T-helper 1 cell treated with Interleukin-12 subunit alpha and Interleukin-12 subunit beta and Interleukin-4 antibody, amounts not matched to agents 30 μg/mL and 1 μg/mL, for 36 hours (primary cell): Measurements from ENCODE around the gene CACNA1C.

ENCODE experiments used
- H3K27ac Mint-ChIP-seq: one replicate; pipeline ENCODE4 v1.8.0; 2021; ENCODE audit warnings: mild to moderate bottlenecking, mixed read lengths
- H3K27me3 Mint-ChIP-seq: one replicate; pipeline ENCODE4 v1.8.0; 2021; ENCODE audit warnings: low read depth, mixed read lengths
- H3K36me3 Mint-ChIP-seq: one replicate; pipeline ENCODE4 v1.8.0; 2021; ENCODE audit warnings: low read depth, mixed read lengths
- H3K4me1 Mint-ChIP-seq: one replicate; pipeline ENCODE4 v1.8.0; 2021; ENCODE audit warnings: low read depth, mixed read lengths
- H3K4me3 Mint-ChIP-seq: one replicate; pipeline ENCODE4 v1.8.0; 2021; ENCODE audit warnings: mild to moderate bottlenecking, moderate library complexity, mixed read lengths
- H3K9me3 Mint-ChIP-seq: one replicate; pipeline ENCODE4 v1.8.0; 2021; ENCODE audit warnings: mixed read lengths

The CACNA1C gene

DNA sequence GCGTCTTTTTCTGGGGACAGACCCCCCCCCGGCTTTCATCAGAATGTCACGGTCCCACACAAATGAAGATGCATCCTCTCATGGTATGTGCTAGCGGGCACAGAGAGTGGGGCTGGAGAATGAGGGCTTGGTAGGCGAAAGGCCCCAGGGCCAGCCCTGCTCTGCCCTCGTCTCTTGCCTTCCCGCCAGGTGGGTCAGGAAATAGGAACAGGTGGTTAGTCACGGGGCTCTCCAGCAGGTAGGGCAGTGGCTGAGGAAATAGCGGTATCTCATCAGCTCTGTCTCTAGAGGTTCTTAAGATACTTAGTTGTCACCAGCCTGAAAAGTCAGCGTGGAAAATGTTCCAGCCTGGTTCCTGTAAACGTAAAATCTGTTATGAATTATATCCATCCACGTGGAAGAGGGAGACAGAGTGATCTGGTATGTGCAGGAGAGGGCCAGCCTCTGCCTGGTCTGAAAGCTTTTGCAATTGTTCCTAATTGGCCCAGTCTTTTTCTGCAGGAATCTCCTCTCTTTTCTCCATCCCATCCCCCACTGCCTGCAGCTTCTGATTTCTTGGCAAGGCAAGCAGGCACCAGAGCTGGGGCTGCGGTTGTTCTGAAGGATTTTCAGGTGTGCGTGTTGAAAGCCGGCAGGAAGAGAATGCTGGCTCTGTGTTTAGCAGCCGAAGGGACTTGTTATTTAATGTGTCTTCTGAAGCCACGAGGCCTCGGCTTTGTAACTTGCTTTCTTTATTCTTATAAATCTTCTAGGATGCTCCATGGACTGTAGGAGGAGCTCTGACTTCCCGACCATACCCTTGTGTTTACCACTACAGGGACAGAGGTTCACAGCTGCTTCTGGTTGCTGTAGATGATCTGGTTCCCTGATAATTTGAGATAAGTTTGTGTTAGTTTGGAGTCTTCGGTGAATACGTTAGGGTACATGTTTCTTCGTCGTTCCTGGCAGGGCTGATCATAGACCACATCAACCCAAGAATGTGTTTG is 131.1 kb downstream of the CACNA1C start:
- H3K27me3 Mint-ChIP-seq: peaks cover 4% of the 10 kb centered on the region
- no peaks in the 10 kb centered on the region for H3K9me3 Mint-ChIP-seq
- H3K27ac Mint-ChIP-seq: no peak overlapping the region
- H3K4me3 Mint-ChIP-seq: no peak overlapping the region
- peaks cover 2% of the 10 kb centered on the region for H3K4me1 Mint-ChIP-seq
- H3K36me3 Mint-ChIP-seq: no peaks in the 10 kb centered on the region

DNA sequence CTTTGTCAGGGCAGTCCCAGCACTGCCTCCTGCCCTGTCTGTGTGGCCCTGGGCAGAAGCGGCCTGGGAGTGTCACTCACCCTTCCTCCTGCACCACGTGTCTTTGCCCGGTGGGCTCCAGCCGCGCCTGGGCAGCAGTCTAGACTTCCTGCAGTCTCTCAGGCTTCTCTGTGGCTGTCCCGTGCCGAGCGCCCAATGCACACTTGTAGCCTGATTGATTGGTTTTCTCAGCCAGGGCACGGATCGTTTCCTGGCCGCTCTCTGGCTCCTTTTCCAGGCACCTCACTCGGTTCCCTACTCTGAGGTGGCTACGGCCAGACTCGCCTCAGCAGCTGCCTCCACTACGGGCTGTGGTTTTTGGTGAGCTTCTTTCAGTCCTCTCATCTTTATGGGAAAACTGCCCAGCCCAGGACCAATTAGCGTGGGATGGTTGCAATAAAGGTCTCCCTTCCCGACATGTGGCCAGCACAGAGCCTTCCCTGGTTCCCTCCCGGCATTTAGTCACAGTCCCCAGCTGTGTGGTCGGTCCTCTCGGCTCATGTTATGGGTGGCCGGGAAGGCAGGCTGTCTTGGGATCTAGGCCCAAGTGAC is 133.1 kb downstream of the CACNA1C start:
- H3K4me1 Mint-ChIP-seq: peaks cover 2% of the 10 kb centered on the region
- H3K36me3 Mint-ChIP-seq: no peaks in the 10 kb centered on the region
- no peaks in the 10 kb centered on the region for H3K9me3 Mint-ChIP-seq
- no peak overlapping the region for H3K4me3 Mint-ChIP-seq
- H3K27ac Mint-ChIP-seq: no peak overlapping the region
- H3K27me3 Mint-ChIP-seq: peaks cover 4% of the 10 kb centered on the region

DNA sequence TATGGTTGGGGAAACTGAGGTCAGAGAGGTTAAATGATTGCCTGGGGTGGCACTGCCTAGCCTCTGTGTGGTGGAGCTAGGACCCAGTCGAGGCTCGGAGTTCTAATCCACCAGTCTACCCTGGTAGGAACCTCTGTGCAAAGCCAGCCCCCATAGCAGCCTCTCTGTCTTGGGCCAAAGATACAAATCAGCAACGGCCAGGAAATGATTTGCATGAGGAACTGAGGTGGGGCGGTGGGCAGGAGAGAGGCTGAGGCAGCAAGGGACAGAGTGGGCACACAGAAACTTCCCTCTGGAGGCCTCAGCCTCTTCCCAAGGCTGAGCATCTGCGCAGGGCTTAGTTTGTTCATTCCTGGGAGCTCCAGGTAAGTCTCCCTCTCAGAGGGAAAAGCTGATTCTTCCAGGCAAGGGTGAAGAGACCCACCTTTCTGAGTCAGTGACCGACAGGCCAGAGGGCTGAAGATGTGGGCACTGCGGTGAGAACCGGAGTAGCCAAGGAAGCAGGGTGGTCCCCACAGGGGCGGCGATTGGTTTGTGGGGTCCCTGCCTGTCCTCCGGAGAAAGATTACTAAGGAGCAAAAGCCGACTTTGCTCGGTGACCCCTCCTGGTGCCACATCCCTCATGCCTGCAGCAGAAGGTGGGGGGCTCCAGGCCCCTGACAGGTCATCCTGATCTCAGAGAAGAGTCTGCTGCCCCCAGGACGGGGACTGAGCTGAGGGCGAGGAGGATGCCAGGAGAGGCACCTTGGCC is 134.6 kb downstream of the CACNA1C start:
- Mint-ChIP-seq H3K4me3 (no peak overlapping the region), H3K9me3 (no peaks in the 10 kb centered on the region), H3K27ac (no peak overlapping the region), H3K36me3 (no peaks in the 10 kb centered on the region), H3K27me3 (peaks cover 4% of the 10 kb centered on the region), H3K4me1 (peaks cover 2% of the 10 kb centered on the region)

DNA sequence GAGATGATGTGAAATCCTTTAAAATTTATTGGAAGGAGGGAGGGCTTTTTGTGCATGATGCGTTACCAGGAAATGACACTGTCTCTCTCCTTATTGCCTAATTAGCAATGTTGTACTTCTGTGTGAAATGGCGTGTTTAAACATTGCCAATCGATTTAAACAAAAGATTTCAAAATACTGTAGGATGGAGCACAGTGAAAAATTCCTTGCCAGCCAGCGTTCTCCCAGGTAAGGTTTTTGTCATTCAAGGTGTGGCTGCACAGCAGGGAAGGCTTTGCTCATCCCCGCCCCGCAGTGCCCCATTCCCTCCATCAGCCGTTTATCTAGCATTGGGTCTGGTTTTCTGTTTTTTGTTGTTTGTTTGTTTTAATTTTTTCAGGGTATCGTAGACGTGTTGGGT is 137.3 kb downstream of the CACNA1C start:
- H3K9me3 Mint-ChIP-seq: no peaks in the 10 kb centered on the region
- H3K27ac Mint-ChIP-seq: no peak overlapping the region
- H3K36me3 Mint-ChIP-seq: no peaks in the 10 kb centered on the region
- H3K4me3 Mint-ChIP-seq: no peak overlapping the region
- no peaks in the 10 kb centered on the region for H3K27me3 Mint-ChIP-seq
- H3K4me1 Mint-ChIP-seq: no peaks in the 10 kb centered on the region

DNA sequence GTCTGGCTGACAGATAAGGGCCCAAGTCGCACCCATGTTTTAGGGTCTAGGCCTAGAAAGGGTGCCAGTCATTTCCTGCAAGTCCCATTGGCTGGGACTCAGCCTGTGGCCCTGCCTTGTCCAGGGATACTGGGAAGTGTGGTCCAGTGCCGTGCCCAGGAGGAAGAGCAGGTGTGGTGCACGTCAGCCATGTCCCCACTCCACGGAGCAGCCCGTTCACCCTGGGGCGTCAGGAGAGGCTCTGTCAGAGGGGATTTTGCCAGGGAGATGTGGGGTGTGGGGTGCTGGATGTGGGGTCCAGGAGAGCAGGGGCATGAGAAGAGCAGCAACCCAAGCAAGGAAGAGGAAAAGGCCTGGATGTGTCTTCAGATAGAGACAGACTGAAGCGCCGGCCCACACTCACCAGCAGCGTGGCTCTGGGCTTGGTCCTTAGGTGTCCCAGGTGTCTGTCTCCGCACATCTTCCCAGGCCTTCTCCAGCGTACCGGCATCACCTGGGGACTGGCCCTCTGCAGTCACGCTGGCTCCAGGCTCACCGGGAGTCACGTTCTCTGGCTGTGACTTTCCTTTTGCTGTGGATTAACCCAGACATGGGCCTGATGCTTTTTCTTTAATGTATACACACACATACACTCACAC is 138.2 kb downstream of the CACNA1C start:
- Mint-ChIP-seq H3K4me3 (no peak overlapping the region), H3K27ac (no peak overlapping the region), H3K36me3 (no peaks in the 10 kb centered on the region), H3K9me3 (no peaks in the 10 kb centered on the region), H3K27me3 (peaks cover 7% of the 10 kb centered on the region), H3K4me1 (no peaks in the 10 kb centered on the region)

DNA sequence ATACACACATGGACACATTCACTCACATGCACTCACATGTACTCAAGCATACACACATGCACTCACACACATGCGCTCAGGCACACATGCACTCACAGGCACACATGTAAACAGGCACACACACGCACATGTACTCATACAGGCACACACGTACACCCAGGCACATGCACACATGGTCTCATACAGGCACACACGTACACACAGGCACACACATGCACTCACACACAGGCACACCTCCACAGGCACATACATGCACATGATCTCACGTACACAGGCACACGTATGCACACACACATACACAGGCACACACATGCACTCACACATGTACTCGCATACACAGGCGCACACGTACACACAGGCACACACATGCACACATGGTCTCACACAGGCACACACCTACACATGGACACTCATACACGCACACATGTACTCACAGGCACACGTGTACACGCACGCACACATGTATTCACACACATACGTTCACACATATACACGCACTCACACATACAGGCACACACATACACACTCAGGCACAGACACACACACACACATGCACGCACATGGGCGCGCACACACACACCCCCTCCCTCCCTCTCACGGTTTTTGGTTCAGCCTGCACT is 138.9 kb downstream of the CACNA1C start:
- Mint-ChIP-seq H3K4me1 (no peaks in the 10 kb centered on the region), H3K27me3 (peaks cover 9% of the 10 kb centered on the region), H3K36me3 (no peaks in the 10 kb centered on the region), H3K27ac (no peak overlapping the region), H3K9me3 (no peaks in the 10 kb centered on the region), H3K4me3 (no peak overlapping the region)

DNA sequence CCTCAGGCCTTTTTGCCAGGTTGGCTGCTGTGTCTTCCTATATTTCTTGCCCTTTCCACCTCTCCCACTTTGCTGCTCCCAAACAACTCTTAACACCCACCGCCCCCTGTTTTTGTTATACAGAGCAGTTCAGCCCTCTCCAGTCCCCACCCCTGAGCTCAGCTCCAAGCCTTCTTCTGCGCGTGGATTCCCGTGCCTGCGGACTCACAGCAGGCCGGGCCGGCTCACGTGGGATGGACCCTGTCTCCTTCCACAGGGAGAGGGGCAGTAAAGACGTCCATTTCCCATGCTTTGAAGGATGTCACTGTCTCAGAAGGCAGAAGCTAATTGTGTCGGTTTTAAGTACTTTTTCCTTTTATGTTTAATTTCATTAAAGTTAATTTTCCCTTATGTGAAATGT is 139.4 kb downstream of the CACNA1C start:
- Mint-ChIP-seq H3K4me1 (no peaks in the 10 kb centered on the region), H3K36me3 (no peaks in the 10 kb centered on the region), H3K4me3 (no peak overlapping the region), H3K27ac (no peak overlapping the region), H3K9me3 (no peaks in the 10 kb centered on the region), H3K27me3 (peaks cover 9% of the 10 kb centered on the region)

DNA sequence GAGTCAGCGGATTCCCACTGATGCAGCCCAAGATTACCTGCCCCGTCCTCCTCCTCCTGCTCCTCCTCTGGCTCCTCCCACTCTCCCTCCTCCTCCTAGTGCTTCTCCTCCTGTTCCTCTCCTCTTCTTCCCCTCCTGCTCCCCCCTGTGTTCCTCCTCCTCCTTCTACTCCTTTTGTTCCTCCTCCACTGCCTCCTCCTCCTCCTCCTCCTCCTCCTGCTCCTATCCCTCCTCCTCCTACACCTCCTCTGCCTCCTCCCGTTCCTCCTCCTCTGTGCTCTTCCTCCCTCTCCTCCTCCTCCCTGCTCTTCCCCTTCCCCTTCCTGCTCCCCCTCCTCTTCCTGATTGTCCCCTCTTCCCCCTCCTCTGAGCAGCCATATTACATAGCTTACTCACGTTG is 141.3 kb downstream of the CACNA1C start:
- Mint-ChIP-seq H3K9me3 (no peaks in the 10 kb centered on the region), H3K27ac (no peak overlapping the region), H3K4me3 (no peak overlapping the region), H3K4me1 (no peaks in the 10 kb centered on the region), H3K27me3 (peaks cover 9% of the 10 kb centered on the region), H3K36me3 (no peaks in the 10 kb centered on the region)

DNA sequence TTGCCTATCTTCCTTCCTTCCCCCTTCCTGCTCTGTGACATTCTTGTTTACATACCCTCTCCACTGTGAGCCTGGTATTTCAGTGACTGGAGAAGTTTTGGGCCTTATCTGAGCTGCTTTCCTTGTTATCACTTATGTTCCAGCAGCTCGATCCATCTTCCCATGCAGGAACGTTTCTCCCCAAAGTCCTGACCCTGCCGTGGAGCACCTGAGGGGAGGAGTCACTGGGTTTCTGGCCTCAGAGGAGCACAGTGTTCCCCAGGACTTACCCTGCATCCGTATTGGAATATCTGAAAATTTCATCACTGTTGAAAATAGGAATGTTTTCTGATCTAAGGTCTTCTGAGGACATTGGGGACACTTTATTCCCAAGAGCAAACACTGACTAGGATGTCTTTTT is 141.8 kb downstream of the CACNA1C start:
- Mint-ChIP-seq H3K4me1 (no peaks in the 10 kb centered on the region), H3K4me3 (no peak overlapping the region), H3K36me3 (no peaks in the 10 kb centered on the region), H3K27ac (no peak overlapping the region), H3K9me3 (no peaks in the 10 kb centered on the region), H3K27me3 (peaks cover 9% of the 10 kb centered on the region)

DNA sequence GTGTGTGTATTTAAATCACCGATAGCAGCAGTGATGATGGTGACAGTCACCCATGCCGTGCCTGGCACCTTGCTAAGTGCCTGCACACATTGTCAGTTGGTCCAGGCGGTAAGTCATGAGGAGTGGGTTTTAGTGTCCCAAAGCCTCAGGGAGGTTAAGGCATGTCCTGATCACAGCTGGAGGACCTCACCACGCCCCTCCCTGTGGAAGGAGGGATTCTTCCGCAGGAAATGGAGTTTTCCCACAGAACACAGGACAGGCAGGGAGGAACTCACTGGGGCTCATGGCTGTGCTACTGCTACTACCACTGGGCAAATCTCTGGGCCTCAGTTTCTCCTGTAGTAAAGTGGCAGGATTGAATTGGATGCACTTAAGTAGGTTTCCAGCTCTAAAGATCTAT is 142.3 kb downstream of the CACNA1C start:
- Mint-ChIP-seq H3K4me3 (no peak overlapping the region), H3K27ac (no peak overlapping the region), H3K4me1 (no peaks in the 10 kb centered on the region), H3K9me3 (no peaks in the 10 kb centered on the region), H3K36me3 (no peaks in the 10 kb centered on the region), H3K27me3 (peaks cover 9% of the 10 kb centered on the region)

DNA sequence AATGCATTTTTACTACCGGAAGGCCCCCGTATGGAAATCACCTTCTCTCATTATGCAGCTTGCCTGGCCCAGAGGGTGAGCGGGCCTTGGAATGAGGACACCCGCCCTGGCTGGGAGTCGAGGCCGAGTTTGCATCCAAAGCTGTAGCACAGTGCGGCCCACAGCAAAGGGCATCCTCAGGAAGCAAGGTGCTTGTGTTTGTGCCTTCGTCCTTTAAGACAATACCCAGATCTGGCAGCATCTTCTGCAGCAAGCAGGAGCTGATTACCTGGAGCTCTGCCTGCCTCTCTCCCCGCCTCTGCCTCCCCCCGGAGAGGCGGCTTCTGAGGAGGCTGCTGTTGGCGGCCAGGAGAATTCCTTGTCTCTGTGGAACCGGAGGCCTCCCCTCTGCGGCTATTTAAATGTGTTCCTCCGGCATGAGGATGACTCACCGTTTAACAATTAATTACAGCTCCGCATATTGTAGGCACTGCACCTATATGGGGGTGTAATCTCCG is 145.3 kb downstream of the CACNA1C start:
- no peaks in the 10 kb centered on the region for H3K4me1 Mint-ChIP-seq
- H3K36me3 Mint-ChIP-seq: no peaks in the 10 kb centered on the region
- H3K27ac Mint-ChIP-seq: no peak overlapping the region
- no peak overlapping the region for H3K4me3 Mint-ChIP-seq
- H3K27me3 Mint-ChIP-seq: peaks cover 13% of the 10 kb centered on the region
- H3K9me3 Mint-ChIP-seq: no peaks in the 10 kb centered on the region

DNA sequence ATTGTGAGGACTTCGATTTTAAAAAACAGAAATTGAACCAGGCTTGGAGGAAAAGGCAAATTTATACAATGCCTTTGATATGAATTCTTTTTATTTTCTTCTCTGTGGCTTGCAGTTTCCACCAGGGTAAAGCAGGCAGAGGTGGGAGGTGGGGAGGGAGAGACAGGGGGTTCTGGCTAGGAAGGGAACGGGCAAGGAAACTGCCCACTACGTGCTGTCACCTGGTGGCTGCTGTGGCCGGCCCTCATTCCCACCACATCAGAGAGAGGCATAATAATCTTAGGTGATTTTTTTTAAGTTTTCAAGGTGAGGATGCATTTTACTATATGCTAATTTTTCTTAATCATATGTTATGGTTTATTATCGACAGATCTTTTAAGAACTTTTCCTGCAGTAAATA is 145.8 kb downstream of the CACNA1C start:
- H3K9me3 Mint-ChIP-seq: no peaks in the 10 kb centered on the region
- no peak overlapping the region for H3K27ac Mint-ChIP-seq
- H3K4me3 Mint-ChIP-seq: no peak overlapping the region
- no peaks in the 10 kb centered on the region for H3K36me3 Mint-ChIP-seq
- H3K27me3 Mint-ChIP-seq: peaks cover 13% of the 10 kb centered on the region
- H3K4me1 Mint-ChIP-seq: no peaks in the 10 kb centered on the region

DNA sequence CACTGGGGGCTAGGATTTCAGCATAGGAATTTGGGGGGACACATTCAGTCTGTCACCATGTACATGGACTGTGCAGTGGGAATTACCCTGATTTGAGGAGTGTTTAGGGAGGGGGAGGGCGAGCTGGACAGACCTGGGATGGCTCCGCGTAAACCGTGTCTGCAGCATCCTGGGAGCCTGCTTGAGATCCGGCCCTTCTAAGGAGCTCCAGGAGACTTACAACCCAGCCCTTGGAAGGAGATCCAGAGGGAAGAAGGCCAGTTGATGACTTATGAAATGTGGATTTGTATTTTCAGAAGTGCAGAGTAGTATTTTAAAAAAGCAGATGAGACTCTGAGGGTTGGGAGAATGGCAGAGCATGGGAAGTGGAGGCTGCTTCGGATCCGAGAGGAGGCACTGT is 153.2 kb downstream of the CACNA1C start:
- Mint-ChIP-seq H3K36me3 (no peaks in the 10 kb centered on the region), H3K27me3 (peaks cover 20% of the 10 kb centered on the region), H3K9me3 (no peaks in the 10 kb centered on the region), H3K4me1 (no peaks in the 10 kb centered on the region), H3K27ac (no peak overlapping the region), H3K4me3 (no peak overlapping the region)
